ENCODE measurements around the gene COLEC11.

GRCh38 chr2:3677436-3677835, 82.5 kb downstream of the COLEC11 start:
- no peak for TF ChIP-seq CTCF (IDR thresholded peaks at IDR 0.05)
- no peak for TF ChIP-seq POLR2A (IDR thresholded peaks at IDR 0.05)

Data from adrenal gland (tissue), 5 donors.